ENCODE results near the gene FBXO3. TPM values are rescaled to one million over a fixed set of nuclear protein-coding genes. Genes with fewer than 3 reads are reported as not detected.
A peak's percentile ranks its signal among the peaks of the same experiment; 100 is the strongest.

FBXO3 gene
- polyA plus RNA-seq, 3 donors = 17.5 to 25.2 (median 21.4) TPM

GRCh38 chr11:33735271-33736147, 38.8 kb downstream of the FBXO3 start:
- intact Hi-C loops (cut with micrococcal nuclease) = loop anchor here in 1 of 2 donors (10.0 kb wide), 1 partner anchor 371 kb away; no protein-coding TSS in a partner anchor
- Histone ChIP-seq H3K4me1 (ENCODE audit: control insufficient read depth in 1 of 2, insufficient read depth in 2 of 2, low read length in 2 of 2) (peaks cover 35 to 42% of the 10 kb centered on the region in 2 donors), H3K9me3 (replicated peaks in 1 of 2; ENCODE audit: control insufficient read depth in 1 of 2, insufficient read depth in 1 of 2, low read length in 2 of 2) (no peaks in the 10 kb centered on the region), H4K20me1 (ENCODE audit: insufficient read depth, low read length) (no peaks in the 10 kb centered on the region), H3K4me3 (replicated peaks in 1 of 3; ENCODE audit: low read depth in 2 of 3, low read length in 3 of 3) (peak overlapping the region; percentile 55 to 83 (median 76)), H3K27ac (ENCODE audit: low read depth in 1 of 2, low read length in 2 of 2) (peak overlapping the region in 1 of 2 donors; percentile 12), H3K79me2 (ENCODE audit: insufficient read depth, low read length) (no peaks in the 10 kb centered on the region), H3K36me3 (replicated peaks in 1 of 2; ENCODE audit: control insufficient read depth in 1 of 2, insufficient read depth in 2 of 2, low read length in 2 of 2) (no peaks in the 10 kb centered on the region), H3K27me3 (ENCODE audit: control insufficient read depth in 2 of 2, insufficient read depth in 2 of 2, low read length in 2 of 2) (peaks cover 11 to 30% of the 10 kb centered on the region in 2 donors), H2AFZ (ENCODE audit: insufficient read depth, low read depth, low read length, poor library complexity, severe bottlenecking) (peak overlapping the region; percentile 96), H3K4me2 (replicated peaks; ENCODE audit: extremely low read depth, low read length, poor library complexity, severe bottlenecking) (peak overlapping the region; percentile 99), H3K9ac (ENCODE audit: insufficient read depth, low read length, poor library complexity, severe bottlenecking) (peak overlapping the region; percentile 72)
- Mint-ChIP-seq H3K4me3 (peak overlapping the region; percentile 87 to 94), H3K27ac (peak overlapping the region in 4 of 7 donors; percentile 2 to 78 (median 50)), H3K4me1 (peaks cover 38% of the 10 kb centered on the region), H3K27me3 (ENCODE audit: low read depth in 3 of 3) (peaks cover 30 to 43% (median 33%) of the 10 kb centered on the region in 3 donors), H3K9me3 (peaks cover 0 to 3% (median 0%) of the 10 kb centered on the region in 7 donors), H3K36me3 (peaks cover 0 to 2% of the 10 kb centered on the region in 2 donors)
- TF ChIP-seq, protein P1, sequence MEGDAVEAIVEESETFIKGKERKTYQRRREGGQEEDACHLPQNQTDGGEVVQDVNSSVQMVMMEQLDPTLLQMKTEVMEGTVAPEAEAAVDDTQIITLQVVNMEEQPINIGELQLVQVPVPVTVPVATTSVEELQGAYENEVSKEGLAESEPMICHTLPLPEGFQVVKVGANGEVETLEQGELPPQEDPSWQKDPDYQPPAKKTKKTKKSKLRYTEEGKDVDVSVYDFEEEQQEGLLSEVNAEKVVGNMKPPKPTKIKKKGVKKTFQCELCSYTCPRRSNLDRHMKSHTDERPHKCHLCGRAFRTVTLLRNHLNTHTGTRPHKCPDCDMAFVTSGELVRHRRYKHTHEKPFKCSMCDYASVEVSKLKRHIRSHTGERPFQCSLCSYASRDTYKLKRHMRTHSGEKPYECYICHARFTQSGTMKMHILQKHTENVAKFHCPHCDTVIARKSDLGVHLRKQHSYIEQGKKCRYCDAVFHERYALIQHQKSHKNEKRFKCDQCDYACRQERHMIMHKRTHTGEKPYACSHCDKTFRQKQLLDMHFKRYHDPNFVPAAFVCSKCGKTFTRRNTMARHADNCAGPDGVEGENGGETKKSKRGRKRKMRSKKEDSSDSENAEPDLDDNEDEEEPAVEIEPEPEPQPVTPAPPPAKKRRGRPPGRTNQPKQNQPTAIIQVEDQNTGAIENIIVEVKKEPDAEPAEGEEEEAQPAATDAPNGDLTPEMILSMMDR (IDR thresholded peaks at IDR 0.05) = peak; percentile 23
- under 1% methylated on average over 41 of the region's 53 CpGs for WGBS (ENCODE audit: insufficient coverage)
- DNase-seq = peak; percentile 34 to 50 (median 38)

- no peaks in the 10 kb centered on the region for H3K36me3 ChIP-seq (replicated peaks in 1 of 2; ENCODE audit: control insufficient read depth in 1 of 2, insufficient read depth in 2 of 2, low read length in 2 of 2)
- H3K36me3 Mint-ChIP-seq = peaks cover 0 to 2% of the 10 kb centered on the region in 2 donors
- no peak overlapping the region for H3K27ac ChIP-seq (ENCODE audit: low read depth in 1 of 2, low read length in 2 of 2)
- H3K27ac Mint-ChIP-seq = no peak overlapping the region
- intact Hi-C loops (cut with micrococcal nuclease) = loop anchor here in 1 of 2 donors (10.0 kb wide), 1 partner anchor 370 kb away; no protein-coding TSS in a partner anchor
- DNase-seq = no peak
- no peaks in the 10 kb centered on the region for H3K79me2 ChIP-seq (ENCODE audit: insufficient read depth, low read length)
- H3K27me3 ChIP-seq (ENCODE audit: control insufficient read depth in 2 of 2, insufficient read depth in 2 of 2, low read length in 2 of 2) = peaks cover 11 to 30% of the 10 kb centered on the region in 2 donors
- H3K4me1 ChIP-seq (ENCODE audit: control insufficient read depth in 1 of 2, insufficient read depth in 2 of 2, low read length in 2 of 2) = peaks cover 35 to 42% of the 10 kb centered on the region in 2 donors
- H3K27me3 Mint-ChIP-seq (ENCODE audit: low read depth in 3 of 3) = peaks cover 30 to 43% (median 33%) of the 10 kb centered on the region in 3 donors
- H3K4me2 ChIP-seq (replicated peaks; ENCODE audit: extremely low read depth, low read length, poor library complexity, severe bottlenecking) = peak overlapping the region; percentile 99
- H2AFZ ChIP-seq (ENCODE audit: insufficient read depth, low read depth, low read length, poor library complexity, severe bottlenecking) = peak overlapping the region; percentile 96
- peaks cover 38% of the 10 kb centered on the region for H3K4me1 Mint-ChIP-seq
- H3K4me3 Mint-ChIP-seq = peak overlapping the region; percentile 87 to 94
- TF ChIP-seq, protein P1 (IDR thresholded peaks at IDR 0.05) = no peak
- peaks cover 0 to 3% (median 0%) of the 10 kb centered on the region in 7 donors for H3K9me3 Mint-ChIP-seq
- 21% methylated on average over 9 of the region's 15 CpGs for WGBS (ENCODE audit: insufficient coverage)
- peak overlapping the region; percentile 72 for H3K9ac ChIP-seq (ENCODE audit: insufficient read depth, low read length, poor library complexity, severe bottlenecking)
- peak overlapping the region; percentile 55 to 83 (median 76) for H3K4me3 ChIP-seq (replicated peaks in 1 of 3; ENCODE audit: low read depth in 2 of 3, low read length in 3 of 3)
- H3K9me3 ChIP-seq (replicated peaks in 1 of 2; ENCODE audit: control insufficient read depth in 1 of 2, insufficient read depth in 1 of 2, low read length in 2 of 2) = no peaks in the 10 kb centered on the region
- H4K20me1 ChIP-seq (ENCODE audit: insufficient read depth, low read length) = no peaks in the 10 kb centered on the region
These were observed 39.7 kb downstream of the FBXO3 start for GRCh38 chr11:33734441-33735270.
